Caco-2 (cell line): ENCODE measurements around the gene GFRA1. TPM values are rescaled to one million over a fixed set of nuclear protein-coding genes. Genes with fewer than 3 reads are reported as not detected.

Experiments used
- BruUV-seq: library from RNA; stranded (reverse); fragments of 400-500 nt; replicated peaks from 2 replicates; lab custom pipeline; 2021; lab: Mats Ljungman, UMichigan
- CTCF ChIA-PET: fragments of 300-600 bp; sonication (Branson Sonifier 250); formaldehyde crosslinking; loops from one replicate; lab custom pipeline; 2022; ENCODE audit warnings: antibody characterized with exemption; lab: Charles Lee
- POLR2A ChIA-PET: fragments of 300-600 bp; sonication (Branson Sonifier 250); formaldehyde crosslinking; loops from one replicate; lab custom pipeline; 2022; ENCODE audit warnings: antibody characterized with exemption; lab: Charles Lee
- DNase-seq, 2 experiments: peaks; one replicate each; pipeline versions ENCODE4 v3.0.0 to v3.0.0-alpha.2; 2020 to 2022
- H3K27me3 ChIP-seq: replicated peaks from 2 replicates; pipeline ENCODE4 v1.6.0; 2011; ENCODE audit warnings: low read length; ENCODE audit not compliant: control insufficient read depth, insufficient read depth
- H3K36me3 ChIP-seq: 2 replicates; pipeline ENCODE4 v1.5.1; 2011; ENCODE audit warnings: low read length; ENCODE audit not compliant: control insufficient read depth, insufficient read depth
- H3K4me1 ChIP-seq: fragments of 250-450 bp; sonication (Bioruptor Pico); 2 replicates; pipeline ENCODE4 v1.5.1; 2020; ENCODE audit warnings: mild to moderate bottlenecking
- H3K4me3 ChIP-seq: 2 replicates; pipeline ENCODE4 v1.5.1; 2011; ENCODE audit warnings: low read depth, mild to moderate bottlenecking, control low read depth, low read length
- H3K9me3 ChIP-seq: fragments of 250-450 bp; sonication (Bioruptor Pico); 2 replicates; pipeline ENCODE4 v1.5.1; 2020; ENCODE audit warnings: mild to moderate bottlenecking, moderate library complexity
- H3K27ac Mint-ChIP-seq: one replicate; pipeline ENCODE4 v1.8.0; 2022; ENCODE audit warnings: mixed read lengths; ENCODE audit not compliant: unreplicated experiment
- H3K27me3 Mint-ChIP-seq: one replicate; pipeline ENCODE4 v1.8.0; 2022; ENCODE audit warnings: mixed read lengths; ENCODE audit not compliant: insufficient read depth, unreplicated experiment
- H3K36me3 Mint-ChIP-seq: one replicate; pipeline ENCODE4 v1.8.0; 2022; ENCODE audit warnings: mild to moderate bottlenecking, mixed read lengths; ENCODE audit not compliant: insufficient read depth, unreplicated experiment
- H3K4me1 Mint-ChIP-seq: one replicate; pipeline ENCODE4 v1.8.0; 2022; ENCODE audit warnings: low read depth, mixed read lengths; ENCODE audit not compliant: unreplicated experiment
- H3K4me3 Mint-ChIP-seq: one replicate; pipeline ENCODE4 v1.8.0; 2022; ENCODE audit warnings: mild to moderate bottlenecking, moderate library complexity, mixed read lengths; ENCODE audit not compliant: unreplicated experiment
- H3K9me3 Mint-ChIP-seq: one replicate; pipeline ENCODE4 v1.8.0; 2022; ENCODE audit warnings: mixed read lengths; ENCODE audit not compliant: unreplicated experiment
- intact Hi-C: fragments of 100-400 bp; cut with micrococcal nuclease; formaldehyde crosslinking; loops from one replicate; pipeline ENCODE4 v1.10.0; 2022; ENCODE audit not compliant: unreplicated experiment
- total RNA-seq: library from RNA; stranded (reverse); gene quantifications from 2 replicates; pipeline ENCODE4 v1.2.3, GENCODE V29; 2022
- TF ChIP-seq, protein P1 (sequence below), 2 experiments: fragments of 200-600 bp in 1 of 2; IDR thresholded peaks; 1 replicate in 1 of 2; 2 replicates in 1 of 2; pipeline versions ENCODE4 v1.5.1 to v1.8.0; 2011 to 2022; ENCODE audit warnings: antibody characterized with exemption in 1 of 2, control low read depth in 1 of 2, inconsistent platforms in 1 of 2, low read depth in 1 of 2, low read length in 1 of 2, mild to moderate bottlenecking in 1 of 2, moderate library complexity in 1 of 2; ENCODE audit not compliant: insufficient read depth in 1 of 2, severe bottlenecking in 1 of 2, unreplicated experiment in 1 of 2

Gene GFRA1
- total RNA-seq, 1 experiment from 2014 or later, result not detected

DNA sequence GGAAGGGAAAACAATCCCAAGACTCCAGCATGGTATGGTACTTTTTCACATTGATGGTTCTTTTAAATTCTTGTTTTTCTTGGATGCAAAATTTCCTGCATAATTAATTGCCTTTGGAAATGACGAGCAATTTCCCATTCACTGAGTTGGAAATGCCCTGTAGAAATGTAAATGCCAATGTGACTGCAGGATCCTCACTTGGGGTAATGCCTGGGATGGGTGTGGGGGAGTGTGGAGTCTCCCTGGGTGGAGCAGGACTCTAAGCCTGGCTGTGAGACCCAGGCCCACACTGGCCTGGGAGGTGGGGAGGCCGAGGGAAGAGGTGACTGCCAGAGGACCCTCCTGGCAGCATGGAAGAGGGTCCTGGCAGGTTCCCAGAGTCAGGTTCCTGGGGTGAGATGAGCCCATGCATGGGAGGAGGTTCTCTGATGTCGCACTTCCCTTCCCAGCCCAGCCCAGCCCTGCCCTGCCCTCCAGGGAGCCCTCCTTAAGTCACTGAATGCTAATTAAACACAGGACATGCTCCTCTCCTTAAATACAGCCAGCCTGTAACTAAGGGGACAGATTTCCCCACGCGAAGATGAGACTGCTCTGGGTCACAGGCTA is 157.9 kb downstream of the GFRA1 start:
- no peak for DNase-seq
- no peaks in the 10 kb centered on the region for H3K9me3 ChIP-seq
- Mint-ChIP-seq H3K27ac (no peak overlapping the region), H3K4me1 (no peaks in the 10 kb centered on the region), H3K36me3 (no peaks in the 10 kb centered on the region), H3K27me3 (no peaks in the 10 kb centered on the region), H3K4me3 (no peak overlapping the region), H3K9me3 (peaks cover 12% of the 10 kb centered on the region)
- H3K4me3 ChIP-seq, result no peak overlapping the region
- intact Hi-C loops, result no loop called here
- BruUV-seq, result no TSS peak
- no peaks in the 10 kb centered on the region for H3K4me1 ChIP-seq
- H3K36me3 ChIP-seq, result no peaks in the 10 kb centered on the region
- no peaks in the 10 kb centered on the region; the same call in 1 of the 2 replicates for H3K27me3 ChIP-seq
- TF ChIP-seq, protein P1, sequence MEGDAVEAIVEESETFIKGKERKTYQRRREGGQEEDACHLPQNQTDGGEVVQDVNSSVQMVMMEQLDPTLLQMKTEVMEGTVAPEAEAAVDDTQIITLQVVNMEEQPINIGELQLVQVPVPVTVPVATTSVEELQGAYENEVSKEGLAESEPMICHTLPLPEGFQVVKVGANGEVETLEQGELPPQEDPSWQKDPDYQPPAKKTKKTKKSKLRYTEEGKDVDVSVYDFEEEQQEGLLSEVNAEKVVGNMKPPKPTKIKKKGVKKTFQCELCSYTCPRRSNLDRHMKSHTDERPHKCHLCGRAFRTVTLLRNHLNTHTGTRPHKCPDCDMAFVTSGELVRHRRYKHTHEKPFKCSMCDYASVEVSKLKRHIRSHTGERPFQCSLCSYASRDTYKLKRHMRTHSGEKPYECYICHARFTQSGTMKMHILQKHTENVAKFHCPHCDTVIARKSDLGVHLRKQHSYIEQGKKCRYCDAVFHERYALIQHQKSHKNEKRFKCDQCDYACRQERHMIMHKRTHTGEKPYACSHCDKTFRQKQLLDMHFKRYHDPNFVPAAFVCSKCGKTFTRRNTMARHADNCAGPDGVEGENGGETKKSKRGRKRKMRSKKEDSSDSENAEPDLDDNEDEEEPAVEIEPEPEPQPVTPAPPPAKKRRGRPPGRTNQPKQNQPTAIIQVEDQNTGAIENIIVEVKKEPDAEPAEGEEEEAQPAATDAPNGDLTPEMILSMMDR (IDR thresholded peaks at IDR 0.05; ENCODE audit: insufficient read depth in 1 of 2, low read depth in 1 of 2, low read length in 1 of 2, severe bottlenecking in 1 of 2, unreplicated experiment in 1 of 2), result no peak
- POLR2A ChIA-PET, result no interaction called here
- CTCF ChIA-PET, result no interaction called here

DNA sequence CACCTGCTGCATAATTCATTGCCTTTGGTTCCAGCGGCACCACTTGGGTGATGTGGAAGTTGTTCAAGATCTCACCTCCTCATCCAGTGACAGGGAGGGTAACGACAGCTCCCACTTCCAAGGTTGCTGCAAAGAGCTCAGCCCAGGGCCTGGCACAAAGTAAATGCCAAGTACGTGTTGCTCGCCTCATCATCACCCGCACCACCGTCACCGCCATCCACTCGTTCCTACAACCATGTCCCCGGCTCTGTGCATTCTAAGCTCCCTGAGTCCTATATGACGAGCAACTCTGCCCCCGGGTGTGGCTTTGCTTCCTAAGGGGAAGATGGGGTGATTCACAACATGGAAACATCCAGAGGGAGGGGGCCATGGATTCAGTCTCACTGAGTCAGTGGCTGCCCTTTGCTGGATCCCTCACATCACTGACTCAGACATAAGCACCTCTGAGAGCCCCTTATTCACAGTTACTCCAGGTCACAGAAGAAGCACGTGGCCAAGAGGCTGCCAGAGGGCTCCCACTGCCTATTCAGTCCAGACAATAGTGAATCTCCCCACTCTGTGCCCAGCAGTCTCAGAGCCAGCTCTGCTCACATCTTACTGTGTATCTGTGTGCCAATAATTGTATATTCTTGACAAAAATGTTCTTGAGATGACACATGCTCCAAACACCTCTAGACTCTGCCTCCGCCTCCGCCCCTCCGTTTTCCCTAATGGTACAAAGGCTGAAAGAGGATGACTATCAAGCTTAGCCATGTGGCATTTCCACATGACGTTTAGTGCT is 159.1 kb downstream of the GFRA1 start:
- CTCF ChIA-PET, result no interaction called here
- DNase-seq, result no peak
- intact Hi-C loops, result no loop called here
- no peaks in the 10 kb centered on the region for H3K9me3 ChIP-seq
- no peaks in the 10 kb centered on the region for H3K27me3 ChIP-seq
- Mint-ChIP-seq H3K27ac (no peak overlapping the region), H3K4me1 (no peaks in the 10 kb centered on the region), H3K27me3 (no peaks in the 10 kb centered on the region), H3K4me3 (no peak overlapping the region), H3K9me3 (peaks cover 12% of the 10 kb centered on the region), H3K36me3 (no peaks in the 10 kb centered on the region)
- no peak overlapping the region for H3K4me3 ChIP-seq
- BruUV-seq, result no TSS peak
- H3K36me3 ChIP-seq, result no peaks in the 10 kb centered on the region
- POLR2A ChIA-PET, result no interaction called here
- no peaks in the 10 kb centered on the region for H3K4me1 ChIP-seq
- TF ChIP-seq, protein P1 (IDR thresholded peaks at IDR 0.05; ENCODE audit: insufficient read depth in 1 of 2, low read depth in 1 of 2, low read length in 1 of 2, severe bottlenecking in 1 of 2, unreplicated experiment in 1 of 2), result no peak

GRCh38 chr10:116112232-116113231 is 160.5 kb downstream of the GFRA1 start:
- ChIA-PET CTCF (no interaction called here), POLR2A (no interaction called here)
- BruUV-seq, result no TSS peak
- no peak for DNase-seq
- Histone ChIP-seq H3K4me1 (peaks cover 13% of the 10 kb centered on the region), H3K36me3 (no peaks in the 10 kb centered on the region), H3K4me3 (no peak overlapping the region), H3K27me3 (no peaks in the 10 kb centered on the region), H3K9me3 (no peaks in the 10 kb centered on the region)
- Mint-ChIP-seq H3K4me3 (no peak overlapping the region), H3K27ac (no peak overlapping the region), H3K27me3 (no peaks in the 10 kb centered on the region), H3K36me3 (no peaks in the 10 kb centered on the region), H3K9me3 (no peaks in the 10 kb centered on the region), H3K4me1 (peaks cover 10% of the 10 kb centered on the region)
- TF ChIP-seq, protein P1 (IDR thresholded peaks at IDR 0.05; ENCODE audit: insufficient read depth in 1 of 2, low read depth in 1 of 2, low read length in 1 of 2, severe bottlenecking in 1 of 2, unreplicated experiment in 1 of 2), result no peak
- intact Hi-C loops, result no loop called here
